ENCODE results near the gene SUPT6H. TPM values are rescaled to one million over a fixed set of nuclear protein-coding genes. Genes with fewer than 3 reads are reported as not detected.

Gene SUPT6H
- polyA plus RNA-seq, 1 donor from 2014 or later, result 19.0 TPM

GRCh38 chr17:28675980-28676379 is 14.0 kb downstream of the SUPT6H start:
- Histone ChIP-seq H3K79me2 (replicated peaks; ENCODE audit: insufficient read depth, low read length) (no peaks in the 10 kb centered on the region), H3K27me3 (ENCODE audit: insufficient read depth, low read depth, low read length) (no peaks in the 10 kb centered on the region), H3K9ac (ENCODE audit: low read length) (no peak overlapping the region), H2AFZ (ENCODE audit: low read depth, low read length) (no peak overlapping the region), H3K4me3 (ENCODE audit: low read length) (no peak overlapping the region), H3K4me2 (ENCODE audit: low read length) (no peak overlapping the region), H3F3A (ENCODE audit: insufficient read depth, low read length, poor library complexity, severe bottlenecking) (no peaks in the 10 kb centered on the region), H3K36me3 (ENCODE audit: insufficient read depth, low read length) (peaks cover 11% of the 10 kb centered on the region), H4K20me1 (ENCODE audit: insufficient read depth) (no peaks in the 10 kb centered on the region), H3K9me2 (ENCODE audit: insufficient read depth, low read length) (no peaks in the 10 kb centered on the region), H3K27ac (ENCODE audit: low read length) (no peak overlapping the region), H3K9me3 (ENCODE audit: low read length) (no peaks in the 10 kb centered on the region)
- peak; percentile 39 for TF ChIP-seq CTCF (IDR thresholded peaks at IDR 0.05; ENCODE audit: poor library complexity, severe bottlenecking)
- no peak for TF ChIP-seq MXI1 (conservative IDR thresholded peaks at IDR 0.05; ENCODE audit: poor library complexity, severe bottlenecking)
- TF ChIP-seq EZH2 (IDR thresholded peaks at IDR 0.05; ENCODE audit: borderline replicate concordance, insufficient read depth, low read length, poor library complexity, severe bottlenecking), result no peak
- TF ChIP-seq POLR2AphosphoS5 (IDR thresholded peaks at IDR 0.05), result no peak
- no peak for TF ChIP-seq EP300 (conservative IDR thresholded peaks at IDR 0.05; ENCODE audit: poor library complexity, severe bottlenecking)
- TF ChIP-seq TAF1 (IDR thresholded peaks at IDR 0.05; ENCODE audit: low read depth), result no peak
- no peak for TF ChIP-seq RAD21 (conservative IDR thresholded peaks at IDR 0.05)

GRCh38 chr17:28682655-28683054 is 20.6 kb downstream of the SUPT6H start:
- no peak overlapping the region for H3K27ac ChIP-seq (ENCODE audit: low read length)
- TF ChIP-seq EZH2 (IDR thresholded peaks at IDR 0.05; ENCODE audit: borderline replicate concordance, insufficient read depth, low read length, poor library complexity, severe bottlenecking), result no peak
- no peak for TF ChIP-seq SMC3 (conservative IDR thresholded peaks at IDR 0.05; ENCODE audit: poor library complexity)
- no peak for TF ChIP-seq POLR2AphosphoS5 (IDR thresholded peaks at IDR 0.05)
- no peak for TF ChIP-seq RAD21 (conservative IDR thresholded peaks at IDR 0.05)
- no peak for TF ChIP-seq EP300 (conservative IDR thresholded peaks at IDR 0.05; ENCODE audit: poor library complexity, severe bottlenecking)
- no peak for TF ChIP-seq MXI1 (conservative IDR thresholded peaks at IDR 0.05; ENCODE audit: poor library complexity, severe bottlenecking)
- TF ChIP-seq, protein P1, sequence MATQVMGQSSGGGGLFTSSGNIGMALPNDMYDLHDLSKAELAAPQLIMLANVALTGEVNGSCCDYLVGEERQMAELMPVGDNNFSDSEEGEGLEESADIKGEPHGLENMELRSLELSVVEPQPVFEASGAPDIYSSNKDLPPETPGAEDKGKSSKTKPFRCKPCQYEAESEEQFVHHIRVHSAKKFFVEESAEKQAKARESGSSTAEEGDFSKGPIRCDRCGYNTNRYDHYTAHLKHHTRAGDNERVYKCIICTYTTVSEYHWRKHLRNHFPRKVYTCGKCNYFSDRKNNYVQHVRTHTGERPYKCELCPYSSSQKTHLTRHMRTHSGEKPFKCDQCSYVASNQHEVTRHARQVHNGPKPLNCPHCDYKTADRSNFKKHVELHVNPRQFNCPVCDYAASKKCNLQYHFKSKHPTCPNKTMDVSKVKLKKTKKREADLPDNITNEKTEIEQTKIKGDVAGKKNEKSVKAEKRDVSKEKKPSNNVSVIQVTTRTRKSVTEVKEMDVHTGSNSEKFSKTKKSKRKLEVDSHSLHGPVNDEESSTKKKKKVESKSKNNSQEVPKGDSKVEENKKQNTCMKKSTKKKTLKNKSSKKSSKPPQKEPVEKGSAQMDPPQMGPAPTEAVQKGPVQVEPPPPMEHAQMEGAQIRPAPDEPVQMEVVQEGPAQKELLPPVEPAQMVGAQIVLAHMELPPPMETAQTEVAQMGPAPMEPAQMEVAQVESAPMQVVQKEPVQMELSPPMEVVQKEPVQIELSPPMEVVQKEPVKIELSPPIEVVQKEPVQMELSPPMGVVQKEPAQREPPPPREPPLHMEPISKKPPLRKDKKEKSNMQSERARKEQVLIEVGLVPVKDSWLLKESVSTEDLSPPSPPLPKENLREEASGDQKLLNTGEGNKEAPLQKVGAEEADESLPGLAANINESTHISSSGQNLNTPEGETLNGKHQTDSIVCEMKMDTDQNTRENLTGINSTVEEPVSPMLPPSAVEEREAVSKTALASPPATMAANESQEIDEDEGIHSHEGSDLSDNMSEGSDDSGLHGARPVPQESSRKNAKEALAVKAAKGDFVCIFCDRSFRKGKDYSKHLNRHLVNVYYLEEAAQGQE (IDR thresholded peaks at IDR 0.05; ENCODE audit: borderline replicate concordance), result no peak
- TF ChIP-seq CTCF (IDR thresholded peaks at IDR 0.05; ENCODE audit: poor library complexity, severe bottlenecking), result no peak
- TF ChIP-seq TAF1 (IDR thresholded peaks at IDR 0.05; ENCODE audit: low read depth), result no peak
- H3K9me3 ChIP-seq (ENCODE audit: low read length), result no peaks in the 10 kb centered on the region
- H4K20me1 ChIP-seq (ENCODE audit: insufficient read depth), result no peaks in the 10 kb centered on the region
- no peak overlapping the region for H3K9ac ChIP-seq (ENCODE audit: low read length)
- H3F3A ChIP-seq (ENCODE audit: insufficient read depth, low read length, poor library complexity, severe bottlenecking), result no peaks in the 10 kb centered on the region
- no peaks in the 10 kb centered on the region for H3K27me3 ChIP-seq (ENCODE audit: insufficient read depth, low read depth, low read length)
- no peaks in the 10 kb centered on the region for H3K9me2 ChIP-seq (ENCODE audit: insufficient read depth, low read length)
- H3K36me3 ChIP-seq (ENCODE audit: insufficient read depth, low read length), result peaks cover 23% of the 10 kb centered on the region
- no peak overlapping the region for H3K4me3 ChIP-seq (ENCODE audit: low read length)
- no peak overlapping the region for H2AFZ ChIP-seq (ENCODE audit: low read depth, low read length)
- no peaks in the 10 kb centered on the region for H3K79me2 ChIP-seq (replicated peaks; ENCODE audit: insufficient read depth, low read length)
- no peak overlapping the region for H3K4me2 ChIP-seq (ENCODE audit: low read length)
